SK-N-SH (cell line): Measurements from ENCODE around the gene MATK. TPM values are rescaled to one million over a fixed set of nuclear protein-coding genes. Genes with fewer than 3 reads are reported as not detected.

ENCODE experiments used
- CTCF ChIA-PET: fragments of 300-600, 350-600 bp; formaldehyde crosslinking; extraction: SDS; loops from one replicate; lab custom pipeline; 2021; lab: Yijun Ruan, JAX
- POLR2A ChIA-PET: fragments of 350-600 bp; sonication (Branson Sonifier 250); formaldehyde crosslinking; extraction: SDS; loops from one replicate; lab custom pipeline; 2020; ENCODE audit warnings: antibody characterized with exemption, inconsistent platforms; lab: Yijun Ruan, JAX
- DNase-seq: peaks from one replicate; pipeline ENCODE4 v3.0.0; 2012
- H2AFZ ChIP-seq: fragments of 200-600 bp; sonication (generic); 2 replicates; pipeline ENCODE4 v1.8.1; 2016; ENCODE audit warnings: antibody characterized with exemption, mild to moderate bottlenecking, low read depth
- H3F3A ChIP-seq: fragments of 200-600 bp; sonication (generic); replicated peaks from 2 replicates; pipeline ENCODE3; 2016; ENCODE audit warnings: antibody characterized with exemption, mild to moderate bottlenecking; ENCODE audit not compliant: insufficient read depth
- H3K27ac ChIP-seq, 2 experiments: fragments of 200-500 bp in 1 of 2; fragments of 200-600 bp in 1 of 2; sonication (Bioruptor generic) in 1 of 2; sonication (generic), shearing (Covaris generic) in 1 of 2; 2 replicates each; pipeline versions ENCODE4 v1.5.1 to v1.6.1; 2014 to 2016; ENCODE audit warnings: low read depth in 2 of 2, inconsistent platforms in 1 of 2, low read length in 1 of 2, mild to moderate bottlenecking in 1 of 2, mixed read lengths in 1 of 2
- H3K27me3 ChIP-seq: fragments of 200-600 bp; sonication (generic), shearing (Covaris generic); 2 replicates; pipeline ENCODE4 v1.6.1; 2016; ENCODE audit warnings: mixed run types; ENCODE audit not compliant: insufficient read depth
- H3K36me3 ChIP-seq, 2 experiments: fragments of 200-500 bp in 1 of 2; fragments of 200-600 bp in 1 of 2; sonication (Bioruptor generic) in 1 of 2; sonication (generic) in 1 of 2; replicated peaks in 1 of 2; 2 replicates each; pipeline versions ENCODE3 to v1.5.1; 2014 to 2016; ENCODE audit warnings: low read length in 1 of 2, mild to moderate bottlenecking in 1 of 2; ENCODE audit not compliant: insufficient read depth in 2 of 2, control insufficient read depth in 1 of 2
- H3K4me1 ChIP-seq, 2 experiments: fragments of 200-500 bp in 1 of 2; fragments of 200-600 bp in 1 of 2; sonication (Bioruptor generic) in 1 of 2; sonication (generic), shearing (Covaris generic) in 1 of 2; 2 replicates each; pipeline versions ENCODE4 v1.5.1 to v1.6.1; 2014 to 2016; ENCODE audit warnings: low read depth in 1 of 2, low read length in 1 of 2, mixed run types in 1 of 2; ENCODE audit not compliant: insufficient read depth in 2 of 2, control insufficient read depth in 1 of 2
- H3K4me2 ChIP-seq: fragments of 200-600 bp; sonication (generic), shearing (Covaris generic); 2 replicates; pipeline ENCODE4 v1.6.1; 2017; ENCODE audit warnings: mixed run types
- H3K4me3 ChIP-seq, 2 experiments: fragments of 200-500 bp in 1 of 2; fragments of 200-600 bp in 1 of 2; sonication (Bioruptor generic) in 1 of 2; sonication (generic), shearing (Covaris generic) in 1 of 2; 2 replicates each; pipeline versions ENCODE4 v1.5.1 to v1.8.1; 2014 to 2016; ENCODE audit warnings: low read depth in 2 of 2, inconsistent platforms in 1 of 2, low read length in 1 of 2, mild to moderate bottlenecking in 1 of 2, mixed read lengths in 1 of 2, moderate library complexity in 1 of 2
- H3K79me2 ChIP-seq: fragments of 200-600 bp; sonication (generic); 2 replicates; pipeline ENCODE4 v1.8.1; 2017; ENCODE audit warnings: mild to moderate bottlenecking; ENCODE audit not compliant: insufficient read depth
- H3K9ac ChIP-seq: fragments of 200-600 bp; sonication (generic); 2 replicates; pipeline ENCODE4 v1.6.1; 2017; ENCODE audit warnings: mixed run types
- H3K9me2 ChIP-seq: fragments of 200-600 bp; sonication (generic); 2 replicates; pipeline ENCODE4 v1.6.1; 2017; ENCODE audit warnings: mixed run types
- H3K9me3 ChIP-seq: fragments of 200-600 bp; sonication (generic); 2 replicates; pipeline ENCODE4 v1.6.1; 2017; ENCODE audit warnings: mixed run types, mild to moderate bottlenecking, moderate library complexity
- H4K20me1 ChIP-seq: fragments of 200-600 bp; sonication (generic); 2 replicates; pipeline ENCODE4 v1.6.1; 2017; ENCODE audit warnings: mild to moderate bottlenecking, mixed run types; ENCODE audit not compliant: insufficient read depth
- CHD2 ChIP-seq: fragments of 150-350 bp; IDR thresholded peaks from 2 replicates; pipeline ENCODE4 v1.6.1; 2018; ENCODE audit warnings: low read length; ENCODE audit not compliant: partially characterized antibody
- CTCF ChIP-seq: fragments of 200-600 bp; sonication (generic); IDR thresholded peaks from 2 replicates; pipeline ENCODE4 v1.6.1; 2017; ENCODE audit warnings: antibody characterized with exemption, mild to moderate bottlenecking, moderate library complexity
- ELF1 ChIP-seq: IDR thresholded peaks from 2 replicates; pipeline ENCODE4 v1.4.0; 2012
- EP300 ChIP-seq, 2 experiments: IDR thresholded peaks; 2 replicates each; pipeline versions ENCODE4 v1.4.0 to v1.6.1; 2012; ENCODE audit warnings: borderline replicate concordance in 1 of 2, low read depth in 1 of 2, low read length in 1 of 2
- EZH2phosphoT487 ChIP-seq: fragments of 200-600 bp; sonication (generic); IDR thresholded peaks from 2 replicates; pipeline ENCODE4 v1.6.1; 2017; ENCODE audit warnings: low read depth, mixed run types, mild to moderate bottlenecking, antibody characterized with exemption, moderate library complexity, borderline replicate concordance
- FOXM1 ChIP-seq: IDR thresholded peaks from 2 replicates; pipeline ENCODE4 v1.4.0; 2012; ENCODE audit warnings: low read depth, mild to moderate bottlenecking
- GABPA ChIP-seq: IDR thresholded peaks from 2 replicates; pipeline ENCODE4 v1.4.0; 2012; ENCODE audit warnings: low read depth, mild to moderate bottlenecking
- IRF3 ChIP-seq: fragments of 150-350 bp; IDR thresholded peaks from 2 replicates; pipeline ENCODE4 v1.6.1; 2016; ENCODE audit warnings: mild to moderate bottlenecking, low read depth, low read length
- JUND ChIP-seq: IDR thresholded peaks from 2 replicates; pipeline ENCODE4 v1.4.0; 2012
- NRF1 ChIP-seq: IDR thresholded peaks from 2 replicates; pipeline ENCODE4 v1.6.1; 2012; ENCODE audit warnings: low read depth, mild to moderate bottlenecking, low read length
- POLR2AphosphoS5 ChIP-seq: IDR thresholded peaks from 2 replicates; pipeline ENCODE4 v1.6.1; 2012; ENCODE audit warnings: low read depth, low read length
- RAD21 ChIP-seq: IDR thresholded peaks from 2 replicates; pipeline ENCODE4 v1.6.1; 2012; ENCODE audit warnings: mild to moderate bottlenecking, low read length
- RCOR1 ChIP-seq: fragments of 150-350 bp; IDR thresholded peaks from 2 replicates; pipeline ENCODE4 v1.6.1; 2017; ENCODE audit warnings: antibody characterized with exemption, low read length
- RFX5 ChIP-seq: IDR thresholded peaks from 2 replicates; pipeline ENCODE4 v1.6.1; 2012; ENCODE audit warnings: mild to moderate bottlenecking, improper control_type of control experiment, low read length
- SIN3A ChIP-seq: IDR thresholded peaks from 2 replicates; pipeline ENCODE4 v1.6.1; 2012; ENCODE audit warnings: low read depth, mild to moderate bottlenecking, low read length, moderate library complexity, borderline replicate concordance
- SMC3 ChIP-seq: IDR thresholded peaks from 2 replicates; pipeline ENCODE4 v1.6.1; 2012; ENCODE audit warnings: low read depth, low read length, improper control_type of control experiment
- TAF1 ChIP-seq: IDR thresholded peaks from 2 replicates; pipeline ENCODE4 v1.6.1; 2012; ENCODE audit warnings: low read depth, mild to moderate bottlenecking, low read length, moderate library complexity, borderline replicate concordance
- WGBS: methylation state at CpG from one replicate; pipeline ENCODE4 v1.1.6; 2017; ENCODE audit warnings: low lambda C conversion rate; 5-methylcytosine and 5-hydroxymethylcytosine counted together
- polyA plus RNA-seq, 3 experiments: library from polyadenylated mRNA; depleted of rRNA; stranded (reverse); fragments of >200 nt; gene quantifications; 2 replicates each; pipeline ENCODE4 v1.2.3, GENCODE V29; 2012
- TF ChIP-seq, protein P1 (sequence below): IDR thresholded peaks from 2 replicates; pipeline ENCODE4; 2012

MATK gene
- polyA plus RNA-seq, 1 of the 3 experiments (the other 2 are of a cell fraction): not detected

- POLR2A ChIA-PET: interaction anchor here (1.1 to 1.5 kb wide), 8 partner anchors 9 to 812 kb away, joined by 3 to 7 read pairs (median 4); partner anchors contain the start of genes ATCAY and EEF2
- Histone ChIP-seq H3K9ac (peak overlapping the region; percentile 93; the same call in 1 of the 2 replicates), H2AFZ (peak overlapping the region; percentile 90), H3K27ac (peak overlapping the region; percentile 95 to 96; a peak in 3 of 4 replicates), H3F3A (no peaks in the 10 kb centered on the region), H3K9me2 (no peaks in the 10 kb centered on the region), H3K79me2 (peaks cover 36% of the 10 kb centered on the region), H3K4me3 (peak overlapping the region; percentile 70 to 87; a peak in 3 of 4 replicates), H3K36me3 (peaks cover 3 to 9% of the 10 kb centered on the region in 2 experiments), H3K9me3 (no peaks in the 10 kb centered on the region), H3K4me2 (peak overlapping the region; percentile 92), H3K4me1 (peaks cover 7 to 9% of the 10 kb centered on the region in 2 experiments; a peak in 2 of 4 replicates), H4K20me1 (no peaks in the 10 kb centered on the region), H3K27me3 (no peaks in the 10 kb centered on the region)
- WGBS: 87% methylated on average over 1 of the region's 1 CpG
- TF ChIP-seq RCOR1 (no peak), EP300 (IDR thresholded peaks at IDR 0.05; ENCODE audit: borderline replicate concordance in 1 of 2, low read depth in 1 of 2, low read length in 1 of 2) (no peak), JUND (no peak), FOXM1 (no peak)
- no peak for DNase-seq
- CTCF ChIA-PET: interaction anchor here (0.6 to 2.5 kb wide), 11 partner anchors 10 to 411 kb away, joined by 3 to 13 read pairs (median 4); partner anchors contain the start of gene RAX2
These were observed 24.1 kb downstream of the MATK start for GRCh38 chr19:3762130-3762473.

DNA sequence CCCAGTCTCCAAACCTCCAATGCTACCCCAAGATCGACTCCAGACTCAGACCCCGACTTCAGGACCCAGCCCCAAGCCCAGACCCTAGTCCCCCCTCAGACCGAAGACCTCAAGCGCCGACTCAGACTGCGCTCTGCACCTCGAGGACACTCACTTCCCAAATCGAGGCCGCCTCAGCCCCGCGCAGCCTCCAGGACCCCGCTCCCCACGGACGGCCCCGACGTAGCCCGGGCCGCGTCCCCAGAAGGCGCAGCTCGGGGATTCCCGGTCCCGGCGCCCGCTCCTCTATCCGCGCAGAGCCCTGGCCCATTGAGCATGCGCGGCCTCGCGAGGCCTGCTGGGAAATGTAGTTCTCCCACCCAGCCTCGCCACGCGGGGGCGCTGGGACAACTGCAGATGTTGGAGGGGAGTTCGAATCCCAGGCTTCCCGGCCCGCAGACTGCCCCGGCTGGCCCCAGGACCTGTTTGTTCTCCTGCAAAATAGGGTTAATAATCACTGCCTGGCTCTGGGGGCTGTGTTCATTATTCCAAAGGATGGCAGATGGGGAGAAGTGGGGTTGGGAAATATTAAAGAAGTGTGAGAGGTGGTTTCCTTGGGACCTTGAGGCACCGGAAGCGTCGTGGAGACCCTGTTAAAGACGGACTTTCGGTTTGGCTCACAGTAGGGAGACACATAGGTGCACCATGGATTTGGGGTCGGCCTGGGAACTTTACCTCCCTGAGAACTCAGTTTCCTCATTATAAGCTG, 24.6 kb downstream of the MATK start, which contains the start of gene APBA3:
Gene APBA3 (minus strand): TSS at position 311 of the 748 bp plus-strand sequence. CDS start 1,428 bp downstream, outside the sequence.
- 8% methylated on average over 16 of the region's 45 CpGs for WGBS
- no peaks in the 10 kb centered on the region for H3K9me3 ChIP-seq
- ChIA-PET CTCF (interaction anchor here (0.6 to 2.5 kb wide), 11 partner anchors 11 to 410 kb away, joined by 3 to 13 read pairs (median 4); partner anchors contain the start of gene RAX2), POLR2A (interaction anchor here (1.1 to 1.4 kb wide), 4 partner anchors 12 to 226 kb away, joined by 3 to 7 read pairs (median 4); partner anchors contain the start of gene ATCAY)
- peak within 1 kb of the TSS; percentile 90 for H2AFZ ChIP-seq
- peaks cover 7 to 9% of the 10 kb centered on the region in 2 experiments; a peak in 2 of 4 replicates for H3K4me1 ChIP-seq
- peak within 1 kb of the TSS; percentile 92 for H3K4me2 ChIP-seq
- H3K9me2 ChIP-seq: no peaks in the 10 kb centered on the region
- H4K20me1 ChIP-seq: no peaks in the 10 kb centered on the region
- H3K27ac ChIP-seq: peak within 1 kb of the TSS; percentile 95 to 96
- peak; percentile 96 for DNase-seq
- TF ChIP-seq GABPA (peak; percentile 21; the same call in 1 of the 2 replicates), TAF1 (peak; percentile 60; the same call in 1 of the 2 replicates), NRF1 (peak; percentile 86), IRF3 (no peak), RAD21 (0 out of 2 replicates have a peak, but pooled peaks have one; percentile 2), CHD2 (peak; percentile 80), SIN3A (peak; percentile 29; the same call in 1 of the 2 replicates), FOXM1 (no peak), RCOR1 (peak; percentile 54; the same call in 1 of the 2 replicates), EZH2phosphoT487 (no peak), POLR2AphosphoS5 (peak; percentile 92), RFX5 (no peak), CTCF (peak; percentile 77), ELF1 (no peak; the same call in 1 of the 2 replicates), EP300 (IDR thresholded peaks at IDR 0.05; ENCODE audit: borderline replicate concordance in 1 of 2, low read depth in 1 of 2, low read length in 1 of 2) (no peak), SMC3 (no peak)
- TF ChIP-seq, protein P1, sequence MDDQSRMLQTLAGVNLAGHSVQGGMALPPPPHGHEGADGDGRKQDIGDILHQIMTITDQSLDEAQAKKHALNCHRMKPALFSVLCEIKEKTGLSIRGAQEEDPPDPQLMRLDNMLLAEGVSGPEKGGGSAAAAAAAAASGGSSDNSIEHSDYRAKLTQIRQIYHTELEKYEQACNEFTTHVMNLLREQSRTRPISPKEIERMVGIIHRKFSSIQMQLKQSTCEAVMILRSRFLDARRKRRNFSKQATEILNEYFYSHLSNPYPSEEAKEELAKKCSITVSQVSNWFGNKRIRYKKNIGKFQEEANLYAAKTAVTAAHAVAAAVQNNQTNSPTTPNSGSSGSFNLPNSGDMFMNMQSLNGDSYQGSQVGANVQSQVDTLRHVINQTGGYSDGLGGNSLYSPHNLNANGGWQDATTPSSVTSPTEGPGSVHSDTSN: no peak
- no peaks in the 10 kb centered on the region for H3F3A ChIP-seq
- H3K27me3 ChIP-seq: no peaks in the 10 kb centered on the region
- peak within 1 kb of the TSS; percentile 73 to 94 for H3K4me3 ChIP-seq
- peak within 1 kb of the TSS; percentile 96 for H3K9ac ChIP-seq
- H3K79me2 ChIP-seq: peaks cover 36% of the 10 kb centered on the region
- peaks cover 3% of the 10 kb centered on the region in 2 experiments for H3K36me3 ChIP-seq
